GM12801 (cell line): Measurements from ENCODE around the gene SPDL1.

Experiments used
- TF ChIP-seq, protein P1 (sequence below): IDR thresholded peaks from one replicate; pipeline ENCODE4 v1.5.1; 2011; ENCODE audit warnings: control low read depth; ENCODE audit not compliant: insufficient read length; ENCODE audit errors: extremely low read depth

The SPDL1 gene, protein sequence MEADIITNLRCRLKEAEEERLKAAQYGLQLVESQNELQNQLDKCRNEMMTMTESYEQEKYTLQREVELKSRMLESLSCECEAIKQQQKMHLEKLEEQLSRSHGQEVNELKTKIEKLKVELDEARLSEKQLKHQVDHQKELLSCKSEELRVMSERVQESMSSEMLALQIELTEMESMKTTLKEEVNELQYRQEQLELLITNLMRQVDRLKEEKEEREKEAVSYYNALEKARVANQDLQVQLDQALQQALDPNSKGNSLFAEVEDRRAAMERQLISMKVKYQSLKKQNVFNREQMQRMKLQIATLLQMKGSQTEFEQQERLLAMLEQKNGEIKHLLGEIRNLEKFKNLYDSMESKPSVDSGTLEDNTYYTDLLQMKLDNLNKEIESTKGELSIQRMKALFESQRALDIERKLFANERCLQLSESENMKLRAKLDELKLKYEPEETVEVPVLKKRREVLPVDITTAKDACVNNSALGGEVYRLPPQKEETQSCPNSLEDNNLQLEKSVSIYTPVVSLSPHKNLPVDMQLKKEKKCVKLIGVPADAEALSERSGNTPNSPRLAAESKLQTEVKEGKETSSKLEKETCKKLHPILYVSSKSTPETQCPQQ

DNA sequence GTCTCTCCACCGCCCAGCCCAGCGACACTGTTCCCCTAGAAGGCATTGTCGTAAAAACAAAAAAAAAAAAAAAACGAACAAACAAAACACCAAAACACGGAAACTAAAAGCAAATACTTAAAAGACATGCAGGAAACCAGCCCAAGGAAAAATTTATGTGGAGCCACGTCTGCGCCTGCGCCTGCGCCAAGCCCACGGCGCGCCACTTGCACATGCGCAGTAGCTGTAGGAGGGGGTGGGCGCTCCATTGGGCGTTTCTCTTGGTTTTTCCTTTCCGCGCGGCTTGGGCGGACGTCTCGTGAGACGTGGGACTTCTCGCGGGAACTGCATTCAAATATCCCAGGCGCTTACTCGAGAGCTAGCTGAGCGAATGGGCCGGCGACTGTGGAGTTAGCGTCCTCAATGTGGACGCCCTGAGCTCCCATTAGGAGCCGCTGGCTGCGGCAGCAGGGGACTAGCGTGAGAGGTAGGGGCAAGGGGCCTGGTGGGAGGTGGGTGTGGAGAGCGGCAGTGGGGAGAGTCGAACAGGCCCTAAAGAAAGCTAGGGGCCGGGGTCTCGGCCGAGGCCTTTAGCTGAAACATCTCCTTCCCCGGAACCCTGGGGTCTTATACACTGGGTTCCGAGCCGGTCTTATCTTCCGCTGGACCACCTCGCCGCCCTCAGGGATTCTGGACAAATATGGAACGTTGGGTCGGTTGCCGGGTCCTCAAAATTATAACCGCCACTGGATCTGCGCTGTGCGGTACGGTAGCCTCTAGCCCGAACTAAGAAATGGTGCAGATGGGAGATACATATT, at the start of gene SPDL1:
TSS of gene SPDL1 (plus strand) at position 350 of the 797 bp plus-strand sequence. CDS start 4,644 bp downstream, outside the sequence.
- TF ChIP-seq, protein P1, sequence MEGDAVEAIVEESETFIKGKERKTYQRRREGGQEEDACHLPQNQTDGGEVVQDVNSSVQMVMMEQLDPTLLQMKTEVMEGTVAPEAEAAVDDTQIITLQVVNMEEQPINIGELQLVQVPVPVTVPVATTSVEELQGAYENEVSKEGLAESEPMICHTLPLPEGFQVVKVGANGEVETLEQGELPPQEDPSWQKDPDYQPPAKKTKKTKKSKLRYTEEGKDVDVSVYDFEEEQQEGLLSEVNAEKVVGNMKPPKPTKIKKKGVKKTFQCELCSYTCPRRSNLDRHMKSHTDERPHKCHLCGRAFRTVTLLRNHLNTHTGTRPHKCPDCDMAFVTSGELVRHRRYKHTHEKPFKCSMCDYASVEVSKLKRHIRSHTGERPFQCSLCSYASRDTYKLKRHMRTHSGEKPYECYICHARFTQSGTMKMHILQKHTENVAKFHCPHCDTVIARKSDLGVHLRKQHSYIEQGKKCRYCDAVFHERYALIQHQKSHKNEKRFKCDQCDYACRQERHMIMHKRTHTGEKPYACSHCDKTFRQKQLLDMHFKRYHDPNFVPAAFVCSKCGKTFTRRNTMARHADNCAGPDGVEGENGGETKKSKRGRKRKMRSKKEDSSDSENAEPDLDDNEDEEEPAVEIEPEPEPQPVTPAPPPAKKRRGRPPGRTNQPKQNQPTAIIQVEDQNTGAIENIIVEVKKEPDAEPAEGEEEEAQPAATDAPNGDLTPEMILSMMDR: no peak

DNA sequence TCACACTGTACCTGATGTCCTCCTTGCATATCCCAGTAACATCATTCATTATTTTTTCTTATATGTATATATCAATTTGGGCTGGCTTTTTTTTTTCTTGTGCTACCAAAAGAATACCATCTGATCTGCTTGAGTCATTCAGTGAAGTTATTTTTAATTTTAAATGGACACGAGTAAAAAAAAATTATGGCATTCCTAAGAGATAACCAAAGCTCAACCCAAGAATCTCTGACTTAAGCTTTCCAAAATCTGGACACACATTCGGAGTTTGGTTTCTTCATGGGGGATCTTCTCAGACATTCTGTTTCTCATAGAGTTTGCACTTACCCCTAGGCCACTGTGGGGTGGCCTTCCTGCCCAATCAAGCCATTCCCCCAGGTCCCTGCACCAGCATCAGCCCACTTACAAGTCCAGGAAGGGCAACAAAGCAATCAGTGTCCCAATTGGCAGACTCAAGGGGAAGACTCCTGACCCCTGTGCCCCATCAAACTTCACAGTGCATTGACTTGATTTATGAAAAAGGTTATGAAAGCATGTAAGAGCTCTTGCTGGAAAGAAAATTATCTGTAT, 49.2 kb upstream of the SPDL1 start:
- TF ChIP-seq, protein P1: no peak

DNA sequence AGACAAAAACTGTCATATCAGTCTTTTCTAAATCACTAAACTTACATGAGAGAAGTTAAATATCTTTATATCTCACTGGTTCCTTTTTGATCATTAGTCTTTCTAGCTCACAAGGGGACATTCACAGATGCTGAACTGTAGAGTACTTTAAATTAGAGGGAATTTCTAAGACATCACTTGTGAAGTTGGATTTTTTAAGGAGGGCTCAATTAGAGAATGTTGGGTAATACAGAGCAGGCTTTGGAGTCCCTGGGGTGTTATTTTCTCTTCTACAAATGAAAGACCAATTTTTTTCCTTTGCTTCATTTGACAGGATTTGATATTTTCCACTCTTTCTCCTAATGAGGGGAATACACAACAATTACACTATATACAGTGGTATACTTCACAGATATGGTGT, 48.6 kb upstream of the SPDL1 start:
- TF ChIP-seq, protein P1: no peak

DNA sequence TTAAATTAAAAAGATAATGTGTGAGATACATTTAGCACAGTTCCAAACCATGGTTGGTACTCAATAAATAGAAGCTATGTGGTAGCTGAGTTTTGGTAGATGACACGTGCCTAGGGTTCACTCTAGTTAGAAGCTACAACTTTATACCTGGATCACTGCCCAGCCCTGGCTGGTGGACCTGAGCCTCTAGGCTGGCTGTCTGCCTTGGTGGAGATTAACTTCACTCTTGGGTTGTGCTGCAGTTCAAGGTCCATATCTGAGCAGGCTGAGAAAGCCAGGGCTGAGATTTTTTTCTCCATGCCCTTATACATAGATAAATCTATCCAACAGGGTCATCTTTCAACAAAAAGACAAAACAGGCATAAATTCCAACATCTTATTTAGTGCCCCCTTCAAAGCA, 44.6 kb upstream of the SPDL1 start:
- TF ChIP-seq, protein P1: no peak

DNA sequence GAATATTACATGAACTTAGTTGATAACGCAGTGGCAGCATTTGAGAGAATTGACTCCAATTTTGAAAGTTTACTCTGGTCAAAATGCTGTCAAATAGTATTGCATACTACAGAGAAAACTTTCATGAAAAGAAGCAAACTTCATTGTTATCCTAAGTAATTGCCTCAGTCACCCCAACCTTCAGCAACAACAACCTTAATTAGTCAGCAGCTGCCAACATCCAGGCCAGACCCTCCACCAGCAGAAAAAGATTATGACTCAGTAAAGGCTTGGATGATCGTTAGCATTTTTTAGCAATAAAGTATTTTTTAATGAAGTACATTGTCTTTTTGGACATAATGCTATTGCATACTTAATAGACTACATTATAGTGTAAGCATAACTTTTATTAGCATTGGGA, 40.8 kb upstream of the SPDL1 start:
- TF ChIP-seq, protein P1: no peak

DNA sequence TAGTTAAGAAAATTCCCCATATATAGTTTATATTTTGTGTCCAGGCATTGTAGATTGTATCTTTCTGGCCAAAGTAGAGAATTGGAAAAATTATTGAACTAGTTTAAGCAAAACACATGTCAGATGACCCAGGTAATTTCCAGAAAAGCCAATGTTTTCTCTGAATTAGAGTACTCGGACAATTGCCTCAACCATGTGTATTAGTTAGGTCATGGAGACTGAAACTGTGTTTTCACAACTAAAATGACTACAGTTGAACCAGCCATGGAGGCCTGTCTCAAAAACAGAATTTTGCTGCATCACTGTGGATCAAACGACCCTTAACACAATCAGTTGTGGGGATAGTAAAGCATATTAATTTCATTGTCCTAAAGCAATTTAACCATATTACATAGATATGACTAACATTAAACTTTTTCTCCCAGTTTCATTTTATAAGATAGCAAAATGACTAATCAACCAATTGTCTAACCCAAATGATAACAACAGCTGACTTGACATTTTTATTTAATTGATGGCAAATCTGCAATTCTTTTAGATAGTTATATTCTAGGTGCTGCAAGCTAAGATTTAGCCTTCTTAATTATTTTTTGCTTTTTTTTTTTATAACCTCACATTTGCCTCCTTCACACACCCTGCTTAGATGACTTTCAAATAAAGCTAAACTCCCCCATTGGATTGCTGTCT, 39.2 kb upstream of the SPDL1 start:
- TF ChIP-seq, protein P1: no peak
